Keratinocyte (primary cell): ENCODE data around the gene EIF5B. TPM values are rescaled to one million over a fixed set of nuclear protein-coding genes. Genes with fewer than 3 reads are reported as not detected.
"Not testable (repeated sequence)": the region's sequence is repeated elsewhere in the genome, so short reads cannot be mapped to it uniquely, and the experiment has no call there.

Source experiments
- DNase-seq: peaks from one replicate; pipeline ENCODE4 v3.0.0-alpha.2; 2011; ENCODE audit warnings: low read depth, missing footprints, low spot score
- FAIRE-seq: peaks from 2 replicates; lab custom pipeline; 2011; peaks lifted over from hg19 to GRCh38; lab: Jason Lieb, UNC
- H2AFZ ChIP-seq: 2 replicates; pipeline ENCODE4 v1.6.0; 2012; ENCODE audit warnings: low read length, control low read depth, inconsistent platforms; ENCODE audit not compliant: control insufficient read depth
- H3K27ac ChIP-seq: 2 replicates; pipeline ENCODE4 v1.5.1; 2011; ENCODE audit warnings: low read length; ENCODE audit not compliant: control insufficient read depth, insufficient read depth
- H3K27me3 ChIP-seq: 3 replicates; pipeline ENCODE4 v1.6.0; 2011; ENCODE audit warnings: low read length; ENCODE audit not compliant: control insufficient read depth, insufficient read depth; ENCODE audit errors: extremely low read depth
- H3K36me3 ChIP-seq, 2 experiments: 2 replicates in 1 of 2; 3 replicates in 1 of 2; pipeline ENCODE4 v1.5.1; 2011; ENCODE audit warnings: low read length in 2 of 2, mild to moderate bottlenecking in 1 of 2; ENCODE audit not compliant: control insufficient read depth in 2 of 2, insufficient read depth in 2 of 2; ENCODE audit errors: extremely low read depth in 1 of 2
- H3K4me1 ChIP-seq: 3 replicates; pipeline ENCODE4 v1.5.1; 2011; ENCODE audit warnings: low read length; ENCODE audit not compliant: control insufficient read depth, insufficient read depth; ENCODE audit errors: extremely low read depth
- H3K4me2 ChIP-seq: 3 replicates; pipeline ENCODE4 v1.6.0; 2011; ENCODE audit warnings: low read depth, low read length; ENCODE audit not compliant: control insufficient read depth, insufficient read depth; ENCODE audit errors: extremely low read depth
- H3K4me3 ChIP-seq, 3 experiments: fragments of 200-600 bp in 1 of 3; sonication (generic) in 1 of 3; 2 replicates in 2 of 3; 3 replicates in 1 of 3; pipeline ENCODE4 v1.5.1; 2011 to 2016; ENCODE audit warnings: low read length in 3 of 3, mild to moderate bottlenecking in 3 of 3, control low read depth in 2 of 3, inconsistent platforms in 1 of 3, low read depth in 1 of 3, mixed read lengths in 1 of 3, mixed run types in 1 of 3, moderate library complexity in 1 of 3; ENCODE audit not compliant: control insufficient read depth in 2 of 3, insufficient read depth in 2 of 3; ENCODE audit errors: extremely low read depth in 1 of 3
- H3K79me2 ChIP-seq: 2 replicates; pipeline ENCODE4 v1.6.0; 2012; ENCODE audit warnings: low read length; ENCODE audit not compliant: control insufficient read depth, insufficient read depth
- H3K9ac ChIP-seq: 3 replicates; pipeline ENCODE4 v1.6.0; 2011; ENCODE audit warnings: low read length; ENCODE audit not compliant: control insufficient read depth, insufficient read depth; ENCODE audit errors: extremely low read depth
- H3K9me1 ChIP-seq: 3 replicates; pipeline ENCODE4 v1.6.0; 2011; ENCODE audit warnings: low read length; ENCODE audit not compliant: control insufficient read depth, insufficient read depth; ENCODE audit errors: extremely low read depth
- H3K9me3 ChIP-seq: 2 replicates; pipeline ENCODE4 v1.5.1; 2012; ENCODE audit warnings: low read depth, low read length; ENCODE audit not compliant: control insufficient read depth
- H4K20me1 ChIP-seq: 3 replicates; pipeline ENCODE4 v1.6.0; 2011; ENCODE audit warnings: low read length; ENCODE audit not compliant: control insufficient read depth, insufficient read depth; ENCODE audit errors: extremely low read depth
- CTCF ChIP-seq, 3 experiments: IDR thresholded peaks in 1 of 3; conservative IDR thresholded peaks in 1 of 3; optimal IDR thresholded peaks in 1 of 3; 2 replicates in 2 of 3; 3 replicates in 1 of 3; pipeline versions ENCODE3 to v1.5.1; 2011; ENCODE audit warnings: low read length in 3 of 3, mild to moderate bottlenecking in 3 of 3, moderate library complexity in 2 of 3, control low read depth in 1 of 3, inconsistent platforms in 1 of 3; ENCODE audit not compliant: insufficient read depth in 2 of 3; ENCODE audit errors: extremely low read depth in 1 of 3
- EZH2 ChIP-seq: IDR thresholded peaks from one replicate; pipeline ENCODE4 v1.6.1; 2012; ENCODE audit warnings: inconsistent platforms, mild to moderate bottlenecking, low read length, moderate library complexity
- dilution Hi-C: fragments of 300-500 bp; cut with MboI; formaldehyde crosslinking; loops from one replicate; pipeline ENCODE4 v1.7.0; 2020; ENCODE audit warnings: low sequenced_read_pairs; ENCODE audit not compliant: extremely low pct_ligation_motif_present
- polyA plus RNA-seq, 5 experiments: library from polyadenylated mRNA; depleted of rRNA in 3 of 5; stranded (reverse) in 3 of 5; stranded (forward) in 1 of 5; unstranded in 1 of 5; fragments of >200 nt; gene quantifications; 1 replicate in 1 of 5; 2 replicates in 3 of 5; 3 replicates in 1 of 5; pipeline versions ENCODE4 v1.2.1 to v1.2.3, GENCODE V29; 2011 to 2012; ENCODE audit warnings: missing spikeins in 2 of 5, low read depth in 1 of 5, low replicate concordance in 1 of 5

EIF5B gene
- polyA plus RNA-seq, 1 donor (not counting 4 experiments of a cell fraction or from before 2014, with no cell fraction given): 32.6 TPM

GRCh38 chr2:99299580-99299979 lies 37.6 kb upstream of the EIF5B start:
- Histone ChIP-seq H3K4me2 (no peak overlapping the region), H3K36me3 (no peaks in the 10 kb centered on the region), H3K9me1 (no peaks in the 10 kb centered on the region), H3K79me2 (no peaks in the 10 kb centered on the region), H3K4me1 (no peaks in the 10 kb centered on the region), H3K4me3 (no peak overlapping the region), H2AFZ (no peak overlapping the region), H3K9ac (no peak overlapping the region), H3K27ac (no peak overlapping the region), H4K20me1 (no peaks in the 10 kb centered on the region), H3K9me3 (no peaks in the 10 kb centered on the region), H3K27me3 (no peaks in the 10 kb centered on the region)
- DNase-seq (no peak), FAIRE-seq (no peak)
- TF ChIP-seq CTCF (optimal IDR thresholded peaks at IDR 0.05 in 1 of 3, IDR thresholded peaks at IDR 0.05 in 1 of 3, conservative IDR thresholded peaks at IDR 0.05 in 1 of 3; ENCODE audit: extremely low read depth in 1 of 3, insufficient read depth in 2 of 3, low read length in 3 of 3): no peak
- TF ChIP-seq EZH2: no peak
- dilution Hi-C loops: no loop called here

DNA sequence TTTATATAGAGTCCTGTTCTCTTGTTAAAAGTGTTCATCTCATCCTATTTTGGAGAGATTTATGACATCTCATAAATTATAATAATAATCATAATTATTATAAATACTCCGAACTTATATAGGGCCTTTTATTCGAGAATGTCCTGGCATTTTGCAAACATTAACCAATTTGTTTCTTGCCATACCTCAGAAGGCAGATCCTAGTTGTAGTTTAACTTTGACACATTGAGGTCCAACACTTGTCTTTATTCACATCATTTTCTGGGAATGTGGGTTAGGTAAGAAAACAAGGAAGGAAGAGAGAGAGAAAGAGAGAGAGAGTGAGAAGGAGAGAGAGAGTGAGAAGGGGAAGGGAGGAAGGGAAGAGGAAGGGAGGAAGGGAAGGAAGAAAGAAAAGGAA lies 36.1 kb upstream of the EIF5B start, which contains the start of gene LYG1:
TSS of gene LYG1 (minus strand) at position 101 of the 400 bp plus-strand sequence. CDS start 5,527 bp downstream, outside the sequence.
- H3K4me3 ChIP-seq, H3K27me3 ChIP-seq, H3K9ac ChIP-seq, DNase-seq, dilution Hi-C loops, H2AFZ ChIP-seq, H3K79me2 ChIP-seq, H3K4me1 ChIP-seq, H3K27ac ChIP-seq, H4K20me1 ChIP-seq, FAIRE-seq, H3K36me3 ChIP-seq, H3K9me3 ChIP-seq, H3K9me1 ChIP-seq, H3K4me2 ChIP-seq: not testable (repeated sequence)
